Liver (tissue), 9 donors: ENCODE measurements around the gene SEC61B. TPM values are rescaled to one million over a fixed set of nuclear protein-coding genes. Genes with fewer than 3 reads are reported as not detected.

Experiments
- DNase-seq: peaks from one replicate; pipeline ENCODE4 v3.0.0-alpha.2; 2017; ENCODE audit warnings: low spot score
- H3K27ac ChIP-seq, 2 donors: one replicate each; pipeline ENCODE4 v1.7.0; 2013; ENCODE audit warnings: inconsistent platforms in 2 of 2, low read length in 2 of 2, control low read depth in 1 of 2, low read depth in 1 of 2, mild to moderate bottlenecking in 1 of 2
- H3K27me3 ChIP-seq, 4 donors: one replicate each; pipeline versions ENCODE4 v1.6.1 to v1.7.0; 2013; ENCODE audit warnings: low read length in 3 of 4, inconsistent platforms in 1 of 4, mild to moderate bottlenecking in 1 of 4, moderate library complexity in 1 of 4; ENCODE audit not compliant: control insufficient read depth in 4 of 4, insufficient read depth in 4 of 4
- H3K36me3 ChIP-seq, 4 donors: one replicate each; pipeline versions ENCODE4 v1.6.1 to v1.7.0; 2013; ENCODE audit warnings: low read length in 3 of 4, mild to moderate bottlenecking in 3 of 4, low read depth in 1 of 4, moderate library complexity in 1 of 4; ENCODE audit not compliant: control insufficient read depth in 4 of 4, insufficient read depth in 3 of 4
- H3K4me1 ChIP-seq, 4 donors: one replicate each; pipeline versions ENCODE4 v1.6.1 to v1.7.0; 2013; ENCODE audit warnings: low read length in 3 of 4, mild to moderate bottlenecking in 3 of 4, moderate library complexity in 1 of 4; ENCODE audit not compliant: control insufficient read depth in 4 of 4, insufficient read depth in 4 of 4
- H3K4me3 ChIP-seq, 3 donors: one replicate each; pipeline versions ENCODE4 v1.6.1 to v1.7.0; 2013; ENCODE audit warnings: low read length in 3 of 3, control low read depth in 1 of 3, low read depth in 1 of 3, mild to moderate bottlenecking in 1 of 3
- H3K9ac ChIP-seq, 2 donors: one replicate each; pipeline ENCODE4 v1.7.0; 2013; ENCODE audit warnings: low read length in 2 of 2, mild to moderate bottlenecking in 2 of 2, moderate library complexity in 2 of 2, control low read depth in 1 of 2, low read depth in 1 of 2
- H3K9me3 ChIP-seq, 4 donors: one replicate each; pipeline versions ENCODE4 v1.6.1 to v1.7.0; 2013; ENCODE audit warnings: low read length in 3 of 4; ENCODE audit not compliant: control insufficient read depth in 4 of 4
- EGR1 ChIP-seq, 2 donors: IDR thresholded peaks; 2 replicates each; pipeline ENCODE4 v1.6.1; 2016 to 2018; ENCODE audit warnings: antibody characterized with exemption in 2 of 2, low read depth in 2 of 2
- FOXA1 ChIP-seq: IDR thresholded peaks from 2 replicates; pipeline ENCODE4 v1.6.1; 2016; ENCODE audit warnings: antibody characterized with exemption
- FOXA2 ChIP-seq: IDR thresholded peaks from 2 replicates; pipeline ENCODE4 v1.6.1; 2016; ENCODE audit warnings: antibody characterized with exemption
- HNF4A ChIP-seq, 2 donors: conservative IDR thresholded peaks; 2 replicates each; pipeline ENCODE4 v1.6.1; 2016; ENCODE audit warnings: antibody characterized with exemption in 2 of 2, mild to moderate bottlenecking in 2 of 2
- HNF4G ChIP-seq: IDR thresholded peaks from 2 replicates; pipeline ENCODE4 v1.6.1; 2016; ENCODE audit warnings: antibody characterized with exemption
- JUND ChIP-seq, 2 donors: IDR thresholded peaks; 2 replicates each; pipeline ENCODE4 v1.6.1; 2016; ENCODE audit warnings: antibody characterized with exemption in 2 of 2
- NR2F2 ChIP-seq: IDR thresholded peaks from 2 replicates; pipeline ENCODE4 v1.6.1; 2016; ENCODE audit warnings: antibody characterized with exemption
- RAD21 ChIP-seq, 2 donors: IDR thresholded peaks; 2 replicates each; pipeline ENCODE4 v1.6.1; 2016; ENCODE audit warnings: antibody characterized with exemption in 2 of 2, mild to moderate bottlenecking in 2 of 2
- RXRA ChIP-seq, 2 donors: IDR thresholded peaks; 2 replicates each; pipeline ENCODE4 v1.6.1; 2017 to 2018; ENCODE audit warnings: antibody characterized with exemption in 2 of 2, mild to moderate bottlenecking in 1 of 2
- SP1 ChIP-seq: IDR thresholded peaks from 2 replicates; pipeline ENCODE4 v1.6.1; 2018; ENCODE audit warnings: antibody characterized with exemption, mild to moderate bottlenecking
- WGBS: extraction: QIAGEN DNeasy Blood & Tissue Kit; methylation state at CpG from one replicate; pipeline ENCODE4 v1.1.7; 2013; 5-methylcytosine and 5-hydroxymethylcytosine counted together
- polyA plus RNA-seq, 2 donors: library from polyadenylated mRNA; stranded (reverse) in 1 of 2; unstranded in 1 of 2; fragments of 200-250 nt in 1 of 2; fragments of >200 nt in 1 of 2; fragmentation: Nextera tagmentation in 1 of 2; extraction: Ambion mirVana in 1 of 2; gene quantifications; one replicate each; pipeline versions ENCODE4 v1.2.1 to v1.2.3, GENCODE V29; 2013 to 2015
- total RNA-seq, 2 donors: library from RNA; depleted of rRNA; stranded (reverse); fragments of >200 nt; gene quantifications; one replicate each; pipeline ENCODE4 v1.2.3, GENCODE V29; 2014
- TF ChIP-seq, protein P1 (sequence below): IDR thresholded peaks from 2 replicates; pipeline ENCODE4 v1.6.1; 2016; ENCODE audit warnings: antibody characterized with exemption
- TF ChIP-seq, protein P2 (sequence below): IDR thresholded peaks from 2 replicates; pipeline ENCODE4 v1.6.1; 2016; ENCODE audit warnings: antibody characterized with exemption
- TF ChIP-seq, protein P3 (sequence below): IDR thresholded peaks from 2 replicates; pipeline ENCODE4 v1.6.1; 2016; ENCODE audit warnings: antibody characterized with exemption
- TF ChIP-seq, protein P4 (sequence below): IDR thresholded peaks from 2 replicates; pipeline ENCODE4 v1.6.1; 2016; ENCODE audit warnings: antibody characterized with exemption, mild to moderate bottlenecking
- donor health status: healthy.
- donor health status: healthy.
- donor health status: healthy.
- donor health status: healthy.
- donor health status: healthy.

SEC61B gene
- total and polyA plus RNA-seq, 4 donors = 84.1 to 431 (median 228) TPM

DNA sequence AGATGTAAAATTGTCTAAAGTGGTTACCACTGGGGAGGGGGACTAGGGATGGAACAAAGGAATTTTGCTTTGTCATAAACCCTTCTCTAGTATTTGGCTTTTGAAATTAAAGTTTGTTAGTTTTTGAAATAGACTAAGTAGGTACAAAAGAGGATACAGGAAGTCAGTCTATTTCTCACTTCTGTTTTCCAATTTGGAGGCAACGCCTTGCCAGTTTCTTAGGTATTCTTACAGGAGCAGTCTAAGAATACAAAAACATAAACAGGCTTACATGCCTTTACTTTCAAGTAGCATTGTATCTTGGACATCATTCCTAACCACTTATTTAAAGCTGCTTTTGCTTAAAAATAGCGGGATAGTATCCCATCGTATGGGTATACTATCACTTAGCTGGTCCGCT lies 34.8 kb upstream of the SEC61B start:
- TF ChIP-seq, protein P1, sequence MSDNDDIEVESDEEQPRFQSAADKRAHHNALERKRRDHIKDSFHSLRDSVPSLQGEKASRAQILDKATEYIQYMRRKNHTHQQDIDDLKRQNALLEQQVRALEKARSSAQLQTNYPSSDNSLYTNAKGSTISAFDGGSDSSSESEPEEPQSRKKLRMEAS = no peak
- TF ChIP-seq HNF4G (no peak), EGR1 (IDR thresholded peaks at IDR 0.05; ENCODE audit: low read depth in 2 of 2) (no peak)
- TF ChIP-seq, protein P2, sequence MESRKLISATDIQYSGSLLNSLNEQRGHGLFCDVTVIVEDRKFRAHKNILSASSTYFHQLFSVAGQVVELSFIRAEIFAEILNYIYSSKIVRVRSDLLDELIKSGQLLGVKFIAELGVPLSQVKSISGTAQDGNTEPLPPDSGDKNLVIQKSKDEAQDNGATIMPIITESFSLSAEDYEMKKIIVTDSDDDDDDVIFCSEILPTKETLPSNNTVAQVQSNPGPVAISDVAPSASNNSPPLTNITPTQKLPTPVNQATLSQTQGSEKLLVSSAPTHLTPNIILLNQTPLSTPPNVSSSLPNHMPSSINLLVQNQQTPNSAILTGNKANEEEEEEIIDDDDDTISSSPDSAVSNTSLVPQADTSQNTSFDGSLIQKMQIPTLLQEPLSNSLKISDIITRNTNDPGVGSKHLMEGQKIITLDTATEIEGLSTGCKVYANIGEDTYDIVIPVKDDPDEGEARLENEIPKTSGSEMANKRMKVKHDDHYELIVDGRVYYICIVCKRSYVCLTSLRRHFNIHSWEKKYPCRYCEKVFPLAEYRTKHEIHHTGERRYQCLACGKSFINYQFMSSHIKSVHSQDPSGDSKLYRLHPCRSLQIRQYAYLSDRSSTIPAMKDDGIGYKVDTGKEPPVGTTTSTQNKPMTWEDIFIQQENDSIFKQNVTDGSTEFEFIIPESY = no peak
- DNase-seq = no peak
- H3K9ac ChIP-seq = no peak overlapping the region
- no peak overlapping the region for H3K27ac ChIP-seq
- 83% methylated on average over 4 of the region's 4 CpGs for WGBS
- H3K27me3 ChIP-seq = no peaks in the 10 kb centered on the region
- no peak overlapping the region for H3K4me3 ChIP-seq
- no peaks in the 10 kb centered on the region for H3K9me3 ChIP-seq
- no peaks in the 10 kb centered on the region for H3K36me3 ChIP-seq
- peaks cover 0 to 8% (median 3%) of the 10 kb centered on the region in 4 donors for H3K4me1 ChIP-seq

DNA sequence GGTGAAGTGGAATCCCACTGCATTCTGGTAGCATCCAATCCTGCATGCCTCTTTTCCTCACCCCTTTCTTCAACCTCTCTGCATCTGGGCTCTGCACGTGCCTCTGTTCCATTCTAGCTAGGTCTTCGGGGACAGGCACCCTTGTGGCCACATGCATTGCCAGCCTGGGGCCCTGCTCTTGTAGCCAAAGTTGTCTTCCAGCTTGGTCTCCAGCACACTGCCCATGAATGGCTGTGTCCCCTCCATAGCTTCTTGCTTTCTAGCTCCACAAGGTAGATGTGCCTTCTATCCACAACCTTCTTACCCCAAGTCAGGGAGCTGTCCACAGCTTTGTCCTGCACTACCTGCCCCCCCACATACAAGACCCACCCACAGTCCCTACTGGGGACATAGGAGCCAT lies 32.9 kb upstream of the SEC61B start:
- Histone ChIP-seq H3K27ac (no peak overlapping the region), H3K36me3 (no peaks in the 10 kb centered on the region), H3K9me3 (no peaks in the 10 kb centered on the region), H3K27me3 (no peaks in the 10 kb centered on the region), H3K9ac (no peak overlapping the region), H3K4me3 (no peak overlapping the region), H3K4me1 (peaks cover 0 to 8% (median 3%) of the 10 kb centered on the region in 4 donors)
- DNase-seq = no peak
- TF ChIP-seq, protein P3, sequence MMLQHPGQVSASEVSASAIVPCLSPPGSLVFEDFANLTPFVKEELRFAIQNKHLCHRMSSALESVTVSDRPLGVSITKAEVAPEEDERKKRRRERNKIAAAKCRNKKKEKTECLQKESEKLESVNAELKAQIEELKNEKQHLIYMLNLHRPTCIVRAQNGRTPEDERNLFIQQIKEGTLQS = no peak
- TF ChIP-seq EGR1 (IDR thresholded peaks at IDR 0.05; ENCODE audit: low read depth in 2 of 2) (no peak), JUND (IDR thresholded peaks at IDR 0.05) (no peak), HNF4A (conservative IDR thresholded peaks at IDR 0.05) (no peak)
- TF ChIP-seq, protein P1 = no peak
- 61% methylated on average over 2 of the region's 2 CpGs for WGBS

DNA sequence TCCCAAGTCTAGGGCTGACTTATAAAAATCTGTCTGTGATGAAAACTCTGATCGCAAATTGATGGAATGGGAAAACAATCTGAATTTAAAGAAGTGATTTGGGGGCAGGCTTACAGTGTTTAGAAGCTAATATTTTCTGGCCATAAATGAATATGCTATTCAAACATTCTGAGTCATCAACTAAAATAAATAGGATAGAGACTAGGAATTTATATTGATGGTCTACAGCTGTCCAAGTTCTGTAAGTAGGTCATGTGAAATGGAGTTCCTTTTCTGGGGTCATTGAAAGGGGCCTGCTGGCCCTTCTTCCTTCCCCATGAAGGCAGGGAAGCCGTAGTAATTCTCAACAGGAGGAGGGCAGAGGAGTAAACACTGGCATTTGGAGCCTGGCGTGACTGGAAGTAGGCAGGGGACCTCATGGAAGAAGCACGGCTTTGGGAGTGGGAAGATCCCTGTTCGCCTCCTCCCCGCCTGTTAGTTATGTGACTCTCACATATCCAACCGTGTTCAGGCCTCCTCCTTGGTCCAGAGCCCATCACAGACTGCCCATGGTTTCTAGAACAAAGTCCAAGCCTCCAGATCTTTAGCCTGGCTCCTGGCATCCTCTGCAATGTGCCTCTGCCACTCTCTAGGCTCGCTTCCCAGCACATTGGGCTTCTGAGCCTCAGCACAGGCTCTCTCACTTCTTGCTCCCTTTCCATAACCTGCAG lies 32.0 kb upstream of the SEC61B start:
- H3K36me3 ChIP-seq = no peaks in the 10 kb centered on the region
- TF ChIP-seq HNF4A (conservative IDR thresholded peaks at IDR 0.05) = no peak
- TF ChIP-seq RAD21 (IDR thresholded peaks at IDR 0.05) = no peak
- TF ChIP-seq NR2F2 = no peak
- no peak for TF ChIP-seq EGR1 (IDR thresholded peaks at IDR 0.05; ENCODE audit: low read depth in 2 of 2)
- TF ChIP-seq, protein P2 = no peak
- TF ChIP-seq, protein P3 = no peak
- no peak for TF ChIP-seq FOXA2
- TF ChIP-seq JUND (IDR thresholded peaks at IDR 0.05) = no peak
- TF ChIP-seq, protein P4, sequence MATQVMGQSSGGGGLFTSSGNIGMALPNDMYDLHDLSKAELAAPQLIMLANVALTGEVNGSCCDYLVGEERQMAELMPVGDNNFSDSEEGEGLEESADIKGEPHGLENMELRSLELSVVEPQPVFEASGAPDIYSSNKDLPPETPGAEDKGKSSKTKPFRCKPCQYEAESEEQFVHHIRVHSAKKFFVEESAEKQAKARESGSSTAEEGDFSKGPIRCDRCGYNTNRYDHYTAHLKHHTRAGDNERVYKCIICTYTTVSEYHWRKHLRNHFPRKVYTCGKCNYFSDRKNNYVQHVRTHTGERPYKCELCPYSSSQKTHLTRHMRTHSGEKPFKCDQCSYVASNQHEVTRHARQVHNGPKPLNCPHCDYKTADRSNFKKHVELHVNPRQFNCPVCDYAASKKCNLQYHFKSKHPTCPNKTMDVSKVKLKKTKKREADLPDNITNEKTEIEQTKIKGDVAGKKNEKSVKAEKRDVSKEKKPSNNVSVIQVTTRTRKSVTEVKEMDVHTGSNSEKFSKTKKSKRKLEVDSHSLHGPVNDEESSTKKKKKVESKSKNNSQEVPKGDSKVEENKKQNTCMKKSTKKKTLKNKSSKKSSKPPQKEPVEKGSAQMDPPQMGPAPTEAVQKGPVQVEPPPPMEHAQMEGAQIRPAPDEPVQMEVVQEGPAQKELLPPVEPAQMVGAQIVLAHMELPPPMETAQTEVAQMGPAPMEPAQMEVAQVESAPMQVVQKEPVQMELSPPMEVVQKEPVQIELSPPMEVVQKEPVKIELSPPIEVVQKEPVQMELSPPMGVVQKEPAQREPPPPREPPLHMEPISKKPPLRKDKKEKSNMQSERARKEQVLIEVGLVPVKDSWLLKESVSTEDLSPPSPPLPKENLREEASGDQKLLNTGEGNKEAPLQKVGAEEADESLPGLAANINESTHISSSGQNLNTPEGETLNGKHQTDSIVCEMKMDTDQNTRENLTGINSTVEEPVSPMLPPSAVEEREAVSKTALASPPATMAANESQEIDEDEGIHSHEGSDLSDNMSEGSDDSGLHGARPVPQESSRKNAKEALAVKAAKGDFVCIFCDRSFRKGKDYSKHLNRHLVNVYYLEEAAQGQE = no peak
- TF ChIP-seq, protein P1 = no peak
- no peak for TF ChIP-seq HNF4G
- no peak for TF ChIP-seq RXRA (IDR thresholded peaks at IDR 0.05)
- no peak for TF ChIP-seq SP1
- TF ChIP-seq FOXA1 = no peak
- 78% methylated on average over 8 of the region's 8 CpGs for WGBS
- no peaks in the 10 kb centered on the region for H3K9me3 ChIP-seq
- no peak overlapping the region for H3K27ac ChIP-seq
- H3K9ac ChIP-seq = no peak overlapping the region
- no peak for DNase-seq
- peaks cover 0 to 2% (median 0%) of the 10 kb centered on the region in 4 donors for H3K4me1 ChIP-seq
- no peak overlapping the region for H3K4me3 ChIP-seq
- no peaks in the 10 kb centered on the region for H3K27me3 ChIP-seq
